Measurements from ENCODE around the gene KLF15. TPM values are rescaled to one million over a fixed set of nuclear protein-coding genes. Genes with fewer than 3 reads are reported as not detected.

Gene KLF15
- total RNA-seq, 1 experiment from 2014 or later: 0.50 TPM

DNA sequence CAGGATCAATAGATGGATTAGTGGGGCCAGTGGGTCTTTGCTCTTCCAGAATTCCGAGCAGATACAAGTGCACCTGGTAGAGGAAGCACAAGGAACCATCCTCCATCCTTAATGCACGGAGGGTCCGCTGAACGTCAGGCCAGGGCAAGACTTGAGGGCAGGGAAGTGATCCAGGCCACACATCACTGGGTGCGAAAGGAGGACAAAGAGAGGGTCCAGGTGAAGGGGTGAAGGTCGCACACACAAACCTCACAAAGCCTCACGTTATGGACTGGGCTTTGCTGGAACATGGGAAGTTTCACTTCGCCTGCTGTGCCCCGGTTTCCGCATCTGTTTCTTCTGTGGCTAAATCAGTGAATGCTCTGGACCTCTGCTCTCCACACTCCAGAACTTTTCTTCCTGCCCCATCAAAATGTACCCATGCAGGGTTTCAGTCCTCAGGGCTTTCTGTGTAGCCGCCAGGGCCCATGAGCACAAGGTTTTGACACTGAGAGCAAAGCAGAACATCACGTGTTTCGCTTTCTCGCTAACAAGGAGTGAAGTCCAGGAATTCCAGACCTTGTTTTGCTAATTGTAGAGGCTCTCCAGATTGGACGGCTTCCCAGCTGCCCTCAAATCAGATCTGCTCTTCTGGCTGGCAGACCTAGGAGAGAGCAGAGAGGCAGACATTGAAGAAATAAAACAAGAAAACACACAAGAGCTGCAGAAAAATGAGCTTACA lies 56.3 kb downstream of the KLF15 start:
- no peak overlapping the region for H3K27ac ChIP-seq
- H3K36me3 ChIP-seq: no peaks in the 10 kb centered on the region
- no peak overlapping the region for H3K4me3 ChIP-seq
- H3K4me1 ChIP-seq (replicated peaks): peaks cover 5% of the 10 kb centered on the region
- peaks cover 3% of the 10 kb centered on the region; the same call in 1 of the 2 replicates for H3K9me3 ChIP-seq (replicated peaks)
- H3K27me3 ChIP-seq (replicated peaks): no peaks in the 10 kb centered on the region
- DNase-seq (ENCODE audit: low read depth in 1 of 2, low spot score in 2 of 2): peak in 1 of 2 experiments; percentile 17

DNA sequence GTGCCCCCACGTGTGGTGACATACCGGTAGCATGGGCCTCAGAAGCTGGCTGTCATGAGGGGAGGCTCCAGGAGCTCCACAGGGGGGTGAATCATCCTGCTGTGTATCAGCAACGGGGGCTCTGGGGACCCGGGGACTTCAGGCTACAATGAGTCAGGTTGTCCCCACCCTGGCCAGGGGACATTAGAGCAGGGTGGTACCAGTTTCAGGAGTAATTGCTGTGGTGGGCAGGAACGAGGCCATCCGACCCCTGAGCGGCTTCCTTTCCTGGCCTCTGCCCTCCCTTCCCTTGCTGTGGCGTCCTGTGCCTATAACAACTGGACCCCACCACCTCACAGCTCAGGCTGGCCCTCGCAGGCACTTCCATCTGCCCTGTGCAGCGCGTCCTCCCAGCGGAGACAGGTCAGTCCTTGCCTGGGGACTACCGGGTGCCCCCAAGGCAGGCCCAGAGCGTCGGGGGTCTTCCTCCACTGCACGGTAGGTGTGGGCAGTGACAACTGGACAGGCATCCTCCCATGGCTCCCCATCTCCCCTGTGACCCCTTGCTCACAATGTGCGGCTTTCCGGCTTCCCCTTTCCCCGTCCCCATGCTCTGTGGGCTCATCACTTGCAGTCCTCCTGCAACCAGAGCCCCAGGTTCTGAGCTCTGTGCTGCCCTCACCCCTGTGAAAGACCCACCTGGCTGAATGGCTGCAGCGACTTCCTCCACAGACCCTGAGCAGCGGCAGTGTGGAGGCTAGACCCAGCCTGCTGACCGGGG lies 57.0 kb downstream of the KLF15 start:
- Histone ChIP-seq H3K4me3 (no peak overlapping the region), H3K36me3 (no peaks in the 10 kb centered on the region), H3K9me3 (replicated peaks) (peaks cover 3% of the 10 kb centered on the region; the same call in 1 of the 2 replicates), H3K27ac (no peak overlapping the region), H3K4me1 (replicated peaks) (peaks cover 4% of the 10 kb centered on the region), H3K27me3 (replicated peaks) (no peaks in the 10 kb centered on the region)
- peak in 1 of 2 experiments; percentile 28 for DNase-seq (ENCODE audit: low read depth in 1 of 2, low spot score in 2 of 2)

- DNase-seq (ENCODE audit: low read depth in 1 of 2, low spot score in 2 of 2): no peak
- Histone ChIP-seq H3K4me3 (no peak overlapping the region), H3K9me3 (replicated peaks) (no peaks in the 10 kb centered on the region), H3K4me1 (replicated peaks) (no peaks in the 10 kb centered on the region), H3K27me3 (replicated peaks) (no peaks in the 10 kb centered on the region), H3K36me3 (no peaks in the 10 kb centered on the region), H3K27ac (no peak overlapping the region)
These were observed 61.7 kb downstream of the KLF15 start for GRCh38 chr3:126295407-126295939.

- no peaks in the 10 kb centered on the region for H3K4me1 ChIP-seq (replicated peaks)
- no peaks in the 10 kb centered on the region for H3K36me3 ChIP-seq
- no peaks in the 10 kb centered on the region for H3K9me3 ChIP-seq (replicated peaks)
- H3K4me3 ChIP-seq: no peak overlapping the region
- no peaks in the 10 kb centered on the region; the same call in 1 of the 2 replicates for H3K27me3 ChIP-seq (replicated peaks)
- no peak overlapping the region for H3K27ac ChIP-seq
- no peak for DNase-seq (ENCODE audit: low read depth in 1 of 2, low spot score in 2 of 2)
These were observed 62.9 kb downstream of the KLF15 start for GRCh38 chr3:126294211-126294808.

DNA sequence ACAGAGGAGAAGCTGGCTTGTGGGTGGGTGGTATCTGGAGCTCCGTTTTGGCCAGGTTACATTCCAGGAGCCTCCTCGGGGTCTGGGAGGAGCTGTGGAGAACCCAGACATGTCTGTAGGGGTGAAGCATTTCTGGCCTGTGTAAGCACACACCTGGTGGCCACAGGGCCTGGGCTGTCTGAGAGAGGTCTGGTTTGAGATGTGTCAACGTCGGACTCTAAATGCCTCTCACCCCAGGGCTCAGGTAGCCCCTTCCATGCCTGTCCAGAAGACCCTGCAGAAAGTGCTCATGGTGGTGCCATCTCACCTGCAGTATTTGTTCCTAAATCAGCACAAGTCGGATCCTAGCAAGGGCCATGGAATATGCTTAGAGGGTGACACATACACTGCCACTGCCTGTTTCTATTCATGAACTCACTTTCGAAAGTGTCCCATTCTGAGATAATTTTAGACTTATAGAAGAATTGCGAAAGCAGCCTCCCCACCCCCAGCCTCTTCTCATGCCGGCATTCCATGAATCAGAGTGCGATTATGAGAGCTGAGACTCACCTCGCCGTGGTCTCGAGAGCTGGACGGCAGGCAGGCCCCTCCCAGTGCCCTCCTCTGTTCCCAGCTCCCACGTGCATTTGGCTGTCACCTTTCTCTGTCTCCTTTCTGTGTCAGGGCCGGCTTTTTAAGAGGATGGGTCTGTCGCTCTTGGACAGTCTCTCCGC lies 63.7 kb downstream of the KLF15 start:
- Histone ChIP-seq H3K4me3 (no peak overlapping the region), H3K36me3 (no peaks in the 10 kb centered on the region), H3K9me3 (replicated peaks) (no peaks in the 10 kb centered on the region), H3K4me1 (replicated peaks) (no peaks in the 10 kb centered on the region), H3K27ac (no peak overlapping the region), H3K27me3 (replicated peaks) (no peaks in the 10 kb centered on the region; the same call in 1 of the 2 replicates)
- DNase-seq (ENCODE audit: low read depth in 1 of 2, low spot score in 2 of 2): peak in 1 of 2 experiments; percentile 27

Other genes with a start within 250 kb of the KLF15 start
- gene ALDH1L1, start 176.8 kb downstream of the KLF15 start, total RNA-seq (2014; rRNA removed; shearing (Covaris generic)): not detected in 2 replicates
- gene CFAP100, start 37.5 kb upstream of the KLF15 start, total RNA-seq (2014; rRNA removed; shearing (Covaris generic)): not detected in 2 replicates
- gene ZXDC, start 118.5 kb upstream of the KLF15 start, total RNA-seq (2014; rRNA removed; shearing (Covaris generic)): 7.0 and 14.0 TPM in 2 replicates
- gene UROC1, start 160.4 kb upstream of the KLF15 start, total RNA-seq (2014; rRNA removed; shearing (Covaris generic)): not detected in 2 replicates
- gene CHST13, start 166.7 kb upstream of the KLF15 start, total RNA-seq (2014; rRNA removed; shearing (Covaris generic)): not detected in 2 replicates
- not detected in 2 replicates for gene C3orf22, start 201.5 kb upstream of the KLF15 start, total RNA-seq (2014; rRNA removed; shearing (Covaris generic))

Data from SJSA1 (cell line).